Sigmoid colon (tissue), 4 donors: Measurements from ENCODE around the gene SUGCT.

Experiments
- CTCF ChIP-seq, 4 experiments: fragments of 450-650 bp in 3 of 4; fragments of 200-600 bp in 1 of 4; IDR thresholded peaks; one replicate each; pipeline ENCODE4 v1.5.1; 2016 to 2019; ENCODE audit warnings: antibody characterized with exemption in 4 of 4, mild to moderate bottlenecking in 3 of 4, moderate library complexity in 2 of 4
- POLR2A ChIP-seq, 2 donors: fragments of 450-650 bp; IDR thresholded peaks; one replicate each; pipeline ENCODE4 v1.6.1; 2016; ENCODE audit warnings: antibody characterized with exemption in 2 of 2, mild to moderate bottlenecking in 2 of 2, moderate library complexity in 2 of 2
- POLR2AphosphoS5 ChIP-seq, 4 donors: sonication (generic); formaldehyde crosslinking; IDR thresholded peaks; one replicate each; pipeline ENCODE4 v1.6.1; 2017; ENCODE audit warnings: antibody characterized with exemption in 4 of 4

- TF ChIP-seq CTCF (IDR thresholded peaks at IDR 0.05) (no peak), POLR2AphosphoS5 (IDR thresholded peaks at IDR 0.05) (no peak), POLR2A (IDR thresholded peaks at IDR 0.05) (no peak)
These were observed 403.5 kb downstream of the SUGCT start for GRCh38 chr7:40538281-40538680.
